ENCODE results near the gene COL6A6. TPM values are rescaled to one million over a fixed set of nuclear protein-coding genes. Genes with fewer than 3 reads are reported as not detected.

COL6A6 gene
- total and polyA plus RNA-seq, 2 donors (not counting 3 experiments of a cell fraction or from before 2014, with no cell fraction given): not detected

DNA sequence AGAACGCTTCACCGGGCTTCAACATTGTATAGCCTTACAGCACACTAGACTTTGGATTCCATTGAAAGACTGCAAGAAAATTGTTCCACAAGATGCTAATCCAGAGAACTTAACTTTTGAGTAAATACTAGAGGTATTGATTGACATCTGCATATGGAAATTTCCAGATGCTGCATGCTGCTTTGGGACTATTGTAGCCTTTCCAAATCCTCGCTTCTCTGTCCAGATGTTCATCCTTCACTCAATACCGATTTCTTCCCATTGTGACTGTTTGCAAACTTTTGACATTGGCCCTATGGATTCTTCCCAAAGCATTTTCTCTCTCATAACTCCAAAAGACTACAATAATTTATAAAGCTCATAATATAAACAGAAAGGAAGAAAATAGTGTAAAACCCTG is 41.4 kb downstream of the COL6A6 start:
- H3K27ac ChIP-seq (ENCODE audit: insufficient read depth, low read depth, low read length): no peak overlapping the region
- H3K4me1 ChIP-seq (ENCODE audit: control insufficient read depth, extremely low read depth, insufficient read depth, low read length): no peaks in the 10 kb centered on the region
- H3K9ac ChIP-seq (replicated peaks; ENCODE audit: extremely low read depth, insufficient read depth, low read length): no peak overlapping the region
- H3K9me3 ChIP-seq (replicated peaks; ENCODE audit: control insufficient read depth, insufficient read depth, low read length): no peaks in the 10 kb centered on the region
- no peaks in the 10 kb centered on the region for H3K79me2 ChIP-seq (ENCODE audit: control insufficient read depth, insufficient read depth, low read length)
- no peaks in the 10 kb centered on the region for H3K9me1 ChIP-seq (replicated peaks; ENCODE audit: control insufficient read depth, extremely low read depth, insufficient read depth, low read length)
- ChIA-PET POLR2A (no interaction called here), CTCF (interaction anchor here (0.9 to 1.4 kb wide), 3 partner anchors 9 to 20 kb away, joined by 3 to 4 read pairs (median 3); no protein-coding TSS in a partner anchor)
- H3K4me3 ChIP-seq (replicated peaks in 1 of 3; ENCODE audit: insufficient read depth in 1 of 3, low read depth in 1 of 3, low read length in 3 of 3): no peak overlapping the region
- no peak overlapping the region for H2AFZ ChIP-seq (ENCODE audit: low read depth, low read length)
- TF ChIP-seq MYC (IDR thresholded peaks at IDR 0.05; ENCODE audit: low read depth, low read length) (no peak), JUN (IDR thresholded peaks at IDR 0.05; ENCODE audit: borderline replicate concordance, insufficient read depth, insufficient read length, low read depth) (no peak)
- TF ChIP-seq, protein P1, sequence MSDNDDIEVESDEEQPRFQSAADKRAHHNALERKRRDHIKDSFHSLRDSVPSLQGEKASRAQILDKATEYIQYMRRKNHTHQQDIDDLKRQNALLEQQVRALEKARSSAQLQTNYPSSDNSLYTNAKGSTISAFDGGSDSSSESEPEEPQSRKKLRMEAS (IDR thresholded peaks at IDR 0.05; ENCODE audit: insufficient read depth, insufficient read length): no peak
- intact Hi-C loops (cut with micrococcal nuclease) (no loop called here), dilution Hi-C loops (cut with MboI; ENCODE audit: extremely low pct_ligation_motif_present, low sequenced_read_pairs) (no loop called here)
- no peak overlapping the region for H3K4me2 ChIP-seq (ENCODE audit: insufficient read depth, low read length)
- FAIRE-seq (no peak), DNase-seq (ENCODE audit: low read depth, low spot score) (no peak)
- BruUV-seq (replicated peaks): no TSS peak
- H4K20me1 ChIP-seq (replicated peaks; ENCODE audit: control insufficient read depth, extremely low read depth, insufficient read depth, low read length): no peaks in the 10 kb centered on the region
- H3K36me3 ChIP-seq (ENCODE audit: control insufficient read depth in 2 of 2, extremely low read depth in 1 of 2, insufficient read depth in 2 of 2, low read length in 2 of 2): no peaks in the 10 kb centered on the region
- H3K27me3 ChIP-seq (ENCODE audit: control insufficient read depth in 2 of 2, insufficient read depth in 2 of 2, low read length in 2 of 2): no peaks in the 10 kb centered on the region

DNA sequence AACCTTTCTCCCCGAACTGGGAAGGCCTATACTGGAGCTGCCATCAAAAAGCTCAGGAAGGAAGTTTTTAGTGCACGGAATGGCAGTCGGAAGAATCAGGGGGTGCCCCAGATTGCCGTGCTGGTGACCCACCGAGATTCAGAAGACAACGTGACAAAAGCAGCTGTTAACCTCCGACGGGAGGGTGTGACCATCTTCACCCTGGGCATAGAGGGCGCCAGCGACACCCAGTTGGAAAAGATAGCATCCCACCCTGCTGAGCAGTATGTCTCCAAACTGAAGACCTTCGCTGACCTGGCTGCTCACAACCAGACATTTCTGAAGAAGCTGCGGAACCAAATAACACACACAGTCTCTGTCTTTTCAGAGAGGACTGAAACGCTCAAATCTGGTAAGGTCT is 48.2 kb downstream of the COL6A6 start:
- Histone ChIP-seq H3K9ac (replicated peaks; ENCODE audit: extremely low read depth, insufficient read depth, low read length) (no peak overlapping the region), H4K20me1 (replicated peaks; ENCODE audit: control insufficient read depth, extremely low read depth, insufficient read depth, low read length) (no peaks in the 10 kb centered on the region), H3K4me2 (ENCODE audit: insufficient read depth, low read length) (no peak overlapping the region), H3K36me3 (ENCODE audit: control insufficient read depth in 2 of 2, extremely low read depth in 1 of 2, insufficient read depth in 2 of 2, low read length in 2 of 2) (no peaks in the 10 kb centered on the region), H3K4me3 (replicated peaks in 1 of 3; ENCODE audit: insufficient read depth in 1 of 3, low read depth in 1 of 3, low read length in 3 of 3) (no peak overlapping the region), H3K27me3 (ENCODE audit: control insufficient read depth in 2 of 2, insufficient read depth in 2 of 2, low read length in 2 of 2) (no peaks in the 10 kb centered on the region), H2AFZ (ENCODE audit: low read depth, low read length) (no peak overlapping the region), H3K79me2 (ENCODE audit: control insufficient read depth, insufficient read depth, low read length) (no peaks in the 10 kb centered on the region), H3K9me3 (replicated peaks; ENCODE audit: control insufficient read depth, insufficient read depth, low read length) (no peaks in the 10 kb centered on the region), H3K4me1 (ENCODE audit: control insufficient read depth, extremely low read depth, insufficient read depth, low read length) (no peaks in the 10 kb centered on the region), H3K27ac (ENCODE audit: insufficient read depth, low read depth, low read length) (no peak overlapping the region), H3K9me1 (replicated peaks; ENCODE audit: control insufficient read depth, extremely low read depth, insufficient read depth, low read length) (no peaks in the 10 kb centered on the region)
- dilution Hi-C loops (cut with MboI; ENCODE audit: extremely low pct_ligation_motif_present, low sequenced_read_pairs): no loop called here
- TF ChIP-seq POLR2AphosphoS5 (IDR thresholded peaks at IDR 0.05; ENCODE audit: insufficient read depth, low read depth, low read length) (no peak), MYC (IDR thresholded peaks at IDR 0.05; ENCODE audit: low read depth, low read length) (no peak), GATA2 (IDR thresholded peaks at IDR 0.05; ENCODE audit: insufficient read depth, insufficient read length, low read depth, low read length) (no peak), JUN (IDR thresholded peaks at IDR 0.05; ENCODE audit: borderline replicate concordance, insufficient read depth, insufficient read length, low read depth) (no peak), EZH2 (IDR thresholded peaks at IDR 0.05; ENCODE audit: borderline replicate concordance, low read depth, low read length, severe bottlenecking) (no peak), POLR2A (IDR thresholded peaks at IDR 0.05; ENCODE audit: low read depth, low read length) (no peak)
- TF ChIP-seq, protein P1 (IDR thresholded peaks at IDR 0.05; ENCODE audit: insufficient read depth, insufficient read length): no peak
- TF ChIP-seq, protein P2, sequence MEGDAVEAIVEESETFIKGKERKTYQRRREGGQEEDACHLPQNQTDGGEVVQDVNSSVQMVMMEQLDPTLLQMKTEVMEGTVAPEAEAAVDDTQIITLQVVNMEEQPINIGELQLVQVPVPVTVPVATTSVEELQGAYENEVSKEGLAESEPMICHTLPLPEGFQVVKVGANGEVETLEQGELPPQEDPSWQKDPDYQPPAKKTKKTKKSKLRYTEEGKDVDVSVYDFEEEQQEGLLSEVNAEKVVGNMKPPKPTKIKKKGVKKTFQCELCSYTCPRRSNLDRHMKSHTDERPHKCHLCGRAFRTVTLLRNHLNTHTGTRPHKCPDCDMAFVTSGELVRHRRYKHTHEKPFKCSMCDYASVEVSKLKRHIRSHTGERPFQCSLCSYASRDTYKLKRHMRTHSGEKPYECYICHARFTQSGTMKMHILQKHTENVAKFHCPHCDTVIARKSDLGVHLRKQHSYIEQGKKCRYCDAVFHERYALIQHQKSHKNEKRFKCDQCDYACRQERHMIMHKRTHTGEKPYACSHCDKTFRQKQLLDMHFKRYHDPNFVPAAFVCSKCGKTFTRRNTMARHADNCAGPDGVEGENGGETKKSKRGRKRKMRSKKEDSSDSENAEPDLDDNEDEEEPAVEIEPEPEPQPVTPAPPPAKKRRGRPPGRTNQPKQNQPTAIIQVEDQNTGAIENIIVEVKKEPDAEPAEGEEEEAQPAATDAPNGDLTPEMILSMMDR (IDR thresholded peaks at IDR 0.05; ENCODE audit: extremely low read depth in 1 of 2, insufficient read depth in 1 of 2, low read depth in 1 of 2, low read length in 2 of 2): no peak
- ChIA-PET CTCF (no interaction called here), POLR2A (interaction anchor here (0.6 kb wide), 1 partner anchor 20 kb away, joined by 5 read pairs; no protein-coding TSS in a partner anchor)
- intact Hi-C loops (cut with micrococcal nuclease): no loop called here
- FAIRE-seq (no peak), DNase-seq (ENCODE audit: low read depth, low spot score) (no peak)
- BruUV-seq (replicated peaks): no TSS peak

All from endothelial cell of umbilical vein (primary cell).